ENCODE measurements around the gene NGFR. TPM values are rescaled to one million over a fixed set of nuclear protein-coding genes. Genes with fewer than 3 reads are reported as not detected.

NGFR gene
- total RNA-seq (2014; rRNA removed; shearing (Covaris generic)), result 0.37 TPM in 2 replicates

- DNase-seq (ENCODE audit: low spot score), result peak; percentile 44
Observed at GRCh38 chr17:49494986-49495841, at the start of gene NGFR. Gene NGFR, plus strand, starts transcription at chr17:49495293. Its CDS starts 125 bp downstream, at chr17:49495418.

GRCh38 chr17:49445591-49445990, 49.5 kb upstream of the NGFR start:
- DNase-seq (ENCODE audit: low spot score), result no peak

- DNase-seq (ENCODE audit: low spot score), result no peak
Observed at GRCh38 chr17:49447628-49448302, 47.3 kb upstream of the NGFR start.

GRCh38 chr17:49450181-49450580, 44.9 kb upstream of the NGFR start:
- no peak for DNase-seq (ENCODE audit: low spot score)

GRCh38 chr17:49450735-49451134, 44.4 kb upstream of the NGFR start:
- DNase-seq (ENCODE audit: low spot score), result no peak

- DNase-seq (ENCODE audit: low spot score), result no peak
Observed at GRCh38 chr17:49452201-49452600, 42.9 kb upstream of the NGFR start.

GRCh38 chr17:49452661-49453060, 42.4 kb upstream of the NGFR start:
- DNase-seq (ENCODE audit: low spot score), result no peak

- DNase-seq (ENCODE audit: low spot score), result peak; percentile 40
Observed at GRCh38 chr17:49454050-49454449, 41.0 kb upstream of the NGFR start.

- DNase-seq (ENCODE audit: low spot score), result peak; percentile 70
Observed at GRCh38 chr17:49455272-49455861, 39.7 kb upstream of the NGFR start.

- DNase-seq (ENCODE audit: low spot score), result peak; percentile 95
Observed at GRCh38 chr17:49456183-49456965, 38.7 kb upstream of the NGFR start.

- DNase-seq (ENCODE audit: low spot score), result no peak
Observed at GRCh38 chr17:49457564-49458535, 37.2 kb upstream of the NGFR start.

- DNase-seq (ENCODE audit: low spot score), result no peak
Observed at GRCh38 chr17:49459401-49459984, 35.6 kb upstream of the NGFR start.

- DNase-seq (ENCODE audit: low spot score), result no peak
Observed at GRCh38 chr17:49460401-49460800, 34.7 kb upstream of the NGFR start.

GRCh38 chr17:49461580-49461979, 33.5 kb upstream of the NGFR start:
- no peak for DNase-seq (ENCODE audit: low spot score)

GRCh38 chr17:49464049-49464448, 31.0 kb upstream of the NGFR start:
- DNase-seq (ENCODE audit: low spot score), result no peak

- DNase-seq (ENCODE audit: low spot score), result no peak
Observed at GRCh38 chr17:49465331-49465903, 29.7 kb upstream of the NGFR start.

GRCh38 chr17:49466436-49466835, 28.7 kb upstream of the NGFR start:
- no peak for DNase-seq (ENCODE audit: low spot score)

- no peak for DNase-seq (ENCODE audit: low spot score)
Observed at GRCh38 chr17:49467175-49467574, 27.9 kb upstream of the NGFR start.

- no peak for DNase-seq (ENCODE audit: low spot score)
Observed at GRCh38 chr17:49468811-49469385, 26.2 kb upstream of the NGFR start.
